T-helper 2 cell treated with Interferon-gamma antibody and Interleukin-4, amounts not matched to agents 100 ng/mL and 5 ng/mL, for 36 hours (primary cell): ENCODE results near the gene EPHB2. TPM values are rescaled to one million over a fixed set of nuclear protein-coding genes. Genes with fewer than 3 reads are reported as not detected.

Source experiments
- total RNA-seq: library from RNA; stranded (reverse); gene quantifications from 2 replicates; pipeline ENCODE4 v1.2.3, GENCODE V29; 2022

The EPHB2 gene
- total RNA-seq, 1 donor from 2014 or later, result not detected

Other genes starting within 250 kb of the EPHB2 start
- not detected in 2 replicates for gene EPHA8, start 147.3 kb upstream of the EPHB2 start, total RNA-seq
- gene C1QA, start 74.2 kb upstream of the EPHB2 start, total RNA-seq, result not detected in 2 replicates
- gene C1QC, start 67.2 kb upstream of the EPHB2 start, total RNA-seq, result not detected in 2 replicates
- gene C1QB, start 57.6 kb upstream of the EPHB2 start, total RNA-seq, result not detected in 2 replicates